H1 (cell line): Measurements from ENCODE around the gene OSM. TPM values are rescaled to one million over a fixed set of nuclear protein-coding genes. Genes with fewer than 3 reads are reported as not detected.

Experiments
- HDAC2 ChIP-seq, 2 experiments: fragments of 300-600 bp in 1 of 2; sonication (generic) in 1 of 2; IDR thresholded peaks; 2 replicates each; pipeline ENCODE4 v1.6.1; 2011 to 2012; ENCODE audit warnings: low read depth in 2 of 2, low read length in 2 of 2, mild to moderate bottlenecking in 2 of 2, moderate library complexity in 2 of 2, borderline replicate concordance in 1 of 2, inconsistent platforms in 1 of 2
- MAFK ChIP-seq: IDR thresholded peaks from 2 replicates; pipeline ENCODE4 v1.6.1; 2012; ENCODE audit warnings: low read depth, mild to moderate bottlenecking, improper control_type of control experiment, low read length
- RXRA ChIP-seq: IDR thresholded peaks from 2 replicates; pipeline ENCODE4 v1.6.1; 2011; ENCODE audit warnings: low read depth, mild to moderate bottlenecking, low read length, moderate library complexity; ENCODE audit not compliant: insufficient read depth
- SIN3A ChIP-seq, 2 experiments: IDR thresholded peaks in 1 of 2; conservative IDR thresholded peaks in 1 of 2; 2 replicates each; pipeline ENCODE4 v1.6.1; 2011 to 2012; ENCODE audit warnings: low read length in 2 of 2, improper control_type of control experiment in 1 of 2, low read depth in 1 of 2, mild to moderate bottlenecking in 1 of 2
- SIRT6 ChIP-seq: IDR thresholded peaks from one replicate; pipeline ENCODE4 v1.7.1; 2012; ENCODE audit warnings: low read length, inconsistent platforms
- SUZ12 ChIP-seq: fragments of 200-600 bp; sonication (generic); IDR thresholded peaks from 2 replicates; pipeline ENCODE4 v1.6.1; 2012; ENCODE audit warnings: mild to moderate bottlenecking, inconsistent platforms, low read length, moderate library complexity, mixed read lengths
- polyA plus RNA-seq, 7 experiments: library from polyadenylated mRNA; depleted of rRNA in 3 of 7; stranded (reverse) in 5 of 7; unstranded in 2 of 7; fragments of >200 nt in 5 of 7; fragments of 200-250 nt in 2 of 7; gene quantifications; 1 replicate in 5 of 7; 2 replicates in 1 of 7; 4 replicates in 1 of 7; pipeline versions ENCODE4 v1.2.1 to v1.2.3, GENCODE V29; 2011 to 2013; ENCODE audit warnings: missing spikeins in 2 of 7, mixed read lengths in 2 of 7
- total RNA-seq: library from RNA; stranded (reverse); fragmentation: NEBNext Ultra II Directional; extraction: Animal tissue kit (Norgen Biotek cat#: 25700); gene quantifications from 2 replicates; pipeline ENCODE4 v1.2.1, GENCODE V29; 2021
- TF ChIP-seq, protein P1 (sequence below): IDR thresholded peaks from 2 replicates; pipeline ENCODE4 v1.6.1; 2011; ENCODE audit warnings: low read depth, mild to moderate bottlenecking, low read length; ENCODE audit not compliant: insufficient read depth

The OSM gene
- total and polyA plus RNA-seq, 2 of the 8 experiments (the other 6 are each of a cell fraction or from before 2014, with no cell fraction given): not detected

DNA sequence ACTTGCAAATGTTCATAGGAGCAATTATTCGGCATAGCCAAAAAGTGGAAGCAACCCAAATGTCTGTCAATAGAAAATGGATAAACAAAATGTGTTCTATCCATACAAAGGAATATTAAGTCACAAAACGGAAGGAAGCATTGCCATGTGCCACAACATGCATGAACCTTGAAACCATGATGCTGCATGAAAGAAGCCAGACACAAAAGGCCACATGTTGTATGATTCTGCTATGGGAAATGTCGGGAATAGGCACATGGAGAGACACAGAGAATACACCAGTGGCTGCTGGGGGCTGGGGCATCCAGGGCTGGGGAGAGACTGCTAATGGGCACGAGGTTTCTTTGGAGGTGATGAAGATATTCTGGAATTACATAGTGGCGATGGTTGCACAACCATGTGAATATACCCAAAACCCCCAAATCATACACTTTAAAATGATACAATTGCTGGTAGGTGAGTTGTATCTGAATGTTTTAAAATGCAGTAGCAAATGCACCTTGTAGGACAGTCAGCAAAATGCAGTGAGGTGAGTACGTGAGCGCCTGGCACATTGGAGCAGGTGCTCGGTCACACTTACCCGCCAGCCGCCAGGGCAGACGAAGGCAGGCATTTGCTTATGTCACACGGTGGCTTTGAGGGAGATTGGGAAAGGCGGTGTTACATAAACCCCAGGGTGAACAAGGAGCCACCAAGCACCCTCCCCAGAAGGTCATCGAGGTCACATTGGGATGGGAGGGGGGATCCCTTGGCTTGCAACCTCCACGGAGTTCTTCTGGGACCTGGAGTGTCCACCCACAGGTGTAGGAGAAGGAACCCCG, 6.3 kb upstream of the OSM start (continued):
- no peak for TF ChIP-seq HDAC2 (IDR thresholded peaks at IDR 0.05; ENCODE audit: borderline replicate concordance in 1 of 2, low read depth in 2 of 2, low read length in 2 of 2)
- no peak for TF ChIP-seq SUZ12
- TF ChIP-seq SIN3A (conservative IDR thresholded peaks at IDR 0.05 in 1 of 2, IDR thresholded peaks at IDR 0.05 in 1 of 2; ENCODE audit: low read depth in 1 of 2, low read length in 2 of 2): no peak
- no peak for TF ChIP-seq RXRA
- TF ChIP-seq, protein P1, sequence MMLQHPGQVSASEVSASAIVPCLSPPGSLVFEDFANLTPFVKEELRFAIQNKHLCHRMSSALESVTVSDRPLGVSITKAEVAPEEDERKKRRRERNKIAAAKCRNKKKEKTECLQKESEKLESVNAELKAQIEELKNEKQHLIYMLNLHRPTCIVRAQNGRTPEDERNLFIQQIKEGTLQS: no peak
- TF ChIP-seq MAFK: no peak
- TF ChIP-seq SIRT6: no peak
